OCI-LY1 (cell line): ENCODE results near the gene NAV3.

Experiments used
- CTCF ChIP-seq: fragments of 200-600 bp; sonication (generic), shearing (Covaris generic); IDR thresholded peaks from 2 replicates; pipeline ENCODE4 v1.5.1; 2017; ENCODE audit warnings: mild to moderate bottlenecking, antibody characterized with exemption, low read length, moderate library complexity, mixed read lengths
- EZH2 ChIP-seq: fragments of 200-600 bp; sonication (generic), shearing (Covaris generic); IDR thresholded peaks from 2 replicates; pipeline ENCODE4 v1.8.0; 2017; ENCODE audit warnings: borderline replicate concordance, mixed run types, mild to moderate bottlenecking, antibody characterized with exemption, low read length, moderate library complexity, mixed read lengths

- TF ChIP-seq EZH2 (no peak), CTCF (no peak)
These were observed 266.4 kb downstream of the NAV3 start for GRCh38 chr12:78096909-78097597.
